GM18858 (cell line): Measurements from ENCODE around the gene STXBP5.

Experiments
- ATAC-seq: cut with Tn5 transposase; IDR thresholded peaks from one replicate; pipeline ENCODE4 v1.9.1; 2021; ENCODE audit not compliant: unreplicated experiment

Gene STXBP5

DNA sequence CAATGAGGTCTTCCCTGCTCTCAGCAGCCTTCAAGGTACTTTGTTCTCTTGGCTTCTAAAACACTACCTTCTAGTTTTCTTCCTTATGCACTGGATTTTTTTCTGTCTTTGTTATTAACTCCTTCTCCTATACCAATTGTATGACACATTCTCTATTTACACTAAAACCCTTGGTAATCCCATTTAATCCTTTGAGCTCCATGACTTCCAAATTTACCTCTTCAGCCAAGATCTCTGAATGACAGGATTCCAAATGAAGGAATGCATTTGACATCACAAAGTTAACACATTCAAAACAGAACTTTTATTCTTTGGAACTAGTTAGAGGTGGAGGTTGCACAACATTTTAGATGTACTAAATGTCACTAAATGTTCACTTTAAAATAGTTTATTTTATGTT lies 217.7 kb downstream of the STXBP5 start:
- ATAC-seq = no peak

DNA sequence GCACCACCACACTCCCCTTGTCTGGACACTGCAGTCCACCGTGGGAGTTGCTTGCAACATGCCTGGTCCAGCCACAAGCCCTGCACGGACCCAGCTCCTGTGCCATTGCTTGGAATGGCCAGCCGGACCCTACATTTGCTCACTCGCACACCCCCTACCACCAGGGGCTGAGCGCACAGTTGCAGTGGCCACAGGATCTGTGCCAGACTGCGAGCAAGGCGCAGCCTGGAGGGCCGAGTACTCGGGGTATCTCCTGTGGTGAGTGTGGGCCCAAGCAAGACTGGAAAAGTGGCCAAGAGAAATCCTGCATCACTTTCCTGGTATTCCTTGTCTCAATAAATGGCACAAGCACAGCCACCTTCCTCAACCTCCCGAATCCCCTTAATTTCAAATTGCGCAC lies 218.9 kb downstream of the STXBP5 start:
- ATAC-seq = no peak

DNA sequence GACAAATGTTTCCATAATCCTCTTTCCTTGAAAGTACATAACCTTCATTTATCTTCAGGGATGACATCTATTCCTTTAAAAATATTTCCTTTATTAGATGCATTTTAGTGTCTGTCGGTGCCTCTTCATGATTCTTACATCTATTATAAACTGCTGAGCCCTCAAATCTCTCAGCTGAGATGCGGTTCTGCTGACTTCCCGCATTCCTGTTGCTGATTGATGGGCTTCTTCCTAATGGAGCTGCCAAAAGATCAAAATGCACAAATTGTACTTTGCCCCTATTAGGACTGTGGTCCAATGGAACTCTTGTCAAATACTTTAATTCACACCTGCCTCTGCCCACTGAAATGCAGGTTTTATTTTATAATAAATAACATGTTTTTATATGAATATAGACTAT lies 225.6 kb downstream of the STXBP5 start:
- ATAC-seq = no peak

DNA sequence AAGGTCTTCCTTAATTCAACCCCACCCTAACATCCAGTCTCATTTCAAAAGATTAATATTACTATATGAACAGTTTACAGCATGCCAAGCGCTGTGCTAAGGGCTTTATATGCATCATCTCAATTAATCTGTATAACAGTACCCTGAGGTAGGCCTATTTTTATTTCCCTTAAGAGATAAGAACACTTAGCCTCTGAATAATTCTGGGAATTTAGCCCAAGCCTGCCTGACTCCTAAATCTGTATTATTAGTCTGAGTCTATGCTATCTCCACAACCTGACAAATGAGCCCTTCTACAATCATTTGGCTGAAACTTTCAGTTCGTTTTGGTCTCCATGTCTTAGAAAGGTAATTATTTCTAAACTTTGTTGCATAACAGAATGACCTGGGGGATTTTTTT lies 226.6 kb downstream of the STXBP5 start:
- ATAC-seq = no peak

DNA sequence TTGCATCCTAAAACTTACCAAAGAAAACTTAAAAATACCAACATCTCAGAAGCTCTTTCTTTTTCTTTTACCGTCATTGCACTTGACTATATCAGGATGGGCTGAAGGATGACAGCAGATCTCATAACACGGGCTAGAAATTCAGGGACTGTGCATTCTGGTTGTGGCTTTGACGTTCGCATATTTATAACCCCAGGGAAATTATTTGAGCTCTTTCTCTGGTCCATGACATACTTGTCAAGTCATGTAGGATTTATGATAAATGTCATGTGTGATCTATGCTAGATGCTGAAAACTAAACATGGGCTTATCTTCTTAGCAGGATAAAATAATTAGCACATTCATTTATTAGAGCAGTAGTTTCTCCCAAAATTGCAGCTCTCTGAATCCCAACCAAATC lies 229.9 kb downstream of the STXBP5 start:
- ATAC-seq = no peak

DNA sequence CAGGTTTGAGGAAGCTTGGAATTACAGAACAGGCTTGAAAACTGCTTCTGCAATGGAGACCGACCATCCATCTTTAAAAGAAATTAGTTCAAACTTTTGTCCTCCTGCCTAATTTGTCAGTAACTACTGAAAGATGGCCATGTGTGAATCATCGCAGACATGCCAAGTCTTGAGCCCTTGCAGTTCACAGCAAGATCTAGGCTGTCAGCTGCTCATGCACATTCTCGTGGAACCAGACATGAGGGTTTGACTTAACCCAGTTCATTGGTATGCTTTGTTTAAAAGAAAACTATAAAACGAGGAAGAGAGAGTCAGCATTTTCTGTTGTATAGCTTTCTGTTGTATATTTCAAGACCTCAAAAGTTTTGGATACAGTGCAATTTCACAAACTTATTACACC lies 230.3 kb downstream of the STXBP5 start:
- no peak for ATAC-seq

DNA sequence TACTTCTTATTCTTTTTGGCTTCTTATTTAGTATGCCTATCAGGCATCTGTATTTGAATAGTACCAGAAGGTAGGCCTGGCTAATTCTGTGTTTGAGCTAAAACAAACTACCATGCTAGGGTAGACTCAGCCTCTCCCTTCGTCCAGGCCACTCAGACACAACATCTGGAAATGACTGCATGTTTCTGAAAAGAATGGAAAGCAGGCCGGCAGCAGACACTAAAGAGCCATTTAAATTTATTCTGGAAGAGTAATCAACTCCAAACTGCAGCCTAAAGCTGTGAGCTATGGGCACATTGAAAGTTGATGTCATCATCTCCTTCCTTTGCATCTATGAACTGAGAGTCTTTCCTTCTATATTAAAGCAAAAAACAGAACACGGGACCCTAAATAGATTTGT lies 233.4 kb downstream of the STXBP5 start:
- ATAC-seq = no peak

DNA sequence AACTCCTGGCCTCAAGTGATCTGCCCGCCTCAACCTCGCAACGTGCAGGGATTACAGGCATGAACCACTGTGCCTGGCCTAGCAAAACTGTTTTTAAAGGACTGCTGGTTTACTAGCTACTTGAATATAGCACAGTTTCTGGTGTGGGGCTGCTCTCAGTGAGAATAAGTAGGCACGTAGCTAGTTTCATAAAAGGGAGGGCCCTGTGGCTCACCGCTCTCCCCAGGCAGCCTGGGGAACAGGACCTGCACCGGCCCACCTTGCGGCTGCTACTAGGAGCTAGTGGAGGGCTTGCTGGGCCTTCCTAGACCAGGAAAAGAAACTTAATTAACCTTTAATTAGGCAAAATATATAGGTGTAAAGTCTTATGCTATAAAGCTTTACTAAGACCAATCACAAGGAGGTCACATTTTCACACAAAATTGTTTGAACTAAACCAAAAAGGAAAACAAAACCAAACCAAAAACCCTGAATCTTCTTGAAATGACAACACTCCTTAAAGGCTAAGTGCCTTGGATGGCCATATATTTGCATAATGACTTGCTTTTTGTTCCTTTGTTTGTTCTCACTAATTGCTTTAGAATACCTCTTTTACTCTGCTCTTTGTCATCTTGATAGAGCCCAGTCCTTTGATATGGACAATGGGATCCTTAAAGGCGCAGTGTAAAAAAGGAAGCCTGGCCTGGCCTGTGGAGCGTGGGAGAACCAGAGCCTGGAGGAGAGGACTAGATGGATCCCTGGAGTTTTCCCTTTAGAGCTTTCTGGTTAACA lies 234.7 kb downstream of the STXBP5 start:
- ATAC-seq = peak; percentile 42
